BLaER1 (cell line): Measurements from ENCODE around the gene TGM1.

Source experiments
- H3K27ac ChIP-seq: shearing (Covaris generic); formaldehyde crosslinking; 2 replicates; pipeline ENCODE4 v1.8.1; 2022
- H3K27me3 ChIP-seq: shearing (Covaris generic); formaldehyde crosslinking; 2 replicates; pipeline ENCODE4 v1.8.1; 2022
- H3K36me3 ChIP-seq: shearing (Covaris generic); formaldehyde crosslinking; 2 replicates; pipeline ENCODE4 v1.8.1; 2022
- H3K4me1 ChIP-seq: shearing (Covaris generic); formaldehyde crosslinking; 2 replicates; pipeline ENCODE4 v1.8.1; 2022
- H3K4me2 ChIP-seq: shearing (Covaris generic); formaldehyde crosslinking; 2 replicates; pipeline ENCODE4 v1.8.1; 2022
- H3K4me3 ChIP-seq: shearing (Covaris generic); formaldehyde crosslinking; 2 replicates; pipeline ENCODE4 v1.8.1; 2022
- H3K9ac ChIP-seq: shearing (Covaris generic); formaldehyde crosslinking; 2 replicates; pipeline ENCODE4 v1.8.1; 2022
- H3K9me3 ChIP-seq: shearing (Covaris generic); formaldehyde crosslinking; 2 replicates; pipeline ENCODE4 v1.8.1; 2022
- H4K20me1 ChIP-seq: shearing (Covaris generic); formaldehyde crosslinking; 2 replicates; pipeline ENCODE4 v1.8.1; 2022
- Cebpa-rat ChIP-seq: shearing (Covaris generic); IDR thresholded peaks from 2 replicates; pipeline ENCODE4 v1.8.1; 2022

TGM1 gene

DNA sequence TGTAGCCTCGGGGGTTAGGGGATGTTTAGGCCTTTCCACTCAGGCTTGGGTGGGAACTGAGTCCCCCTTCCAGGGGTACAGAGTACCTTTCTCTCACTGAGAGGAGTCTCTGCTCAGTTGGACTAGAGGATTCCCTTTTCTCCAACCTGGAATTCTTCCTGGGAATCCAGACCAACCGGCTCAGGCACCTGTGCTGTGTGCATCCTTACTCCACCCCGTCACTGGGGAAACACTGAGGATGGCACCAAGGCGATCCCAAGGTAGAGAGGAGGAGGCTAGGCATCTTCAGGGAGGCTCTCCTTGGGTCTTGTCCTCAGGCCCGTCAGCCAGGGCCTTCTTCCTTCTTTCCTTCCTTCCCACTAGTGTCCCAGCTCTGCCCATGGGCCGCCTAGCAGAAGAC, 871 bp upstream of the TGM1 start:
- TF ChIP-seq Cebpa-rat, result no peak
- H3K9ac ChIP-seq, result no peak overlapping the region
- peaks cover 7% of the 10 kb centered on the region; the same call in 1 of the 2 replicates for H3K4me1 ChIP-seq
- no peaks in the 10 kb centered on the region for H3K27me3 ChIP-seq
- H3K27ac ChIP-seq, result no peak overlapping the region
- H3K4me2 ChIP-seq, result no peak overlapping the region
- peaks cover 32% of the 10 kb centered on the region for H3K36me3 ChIP-seq
- no peaks in the 10 kb centered on the region for H4K20me1 ChIP-seq
- H3K4me3 ChIP-seq, result no peak overlapping the region
- H3K9me3 ChIP-seq, result no peaks in the 10 kb centered on the region

GRCh38 chr14:24261969-24262327, 1.0 kb downstream of the TGM1 start:
- Histone ChIP-seq H3K4me1 (peaks cover 6% of the 10 kb centered on the region; the same call in 1 of the 2 replicates), H3K9ac (no peak overlapping the region), H4K20me1 (no peaks in the 10 kb centered on the region), H3K27me3 (no peaks in the 10 kb centered on the region), H3K4me2 (no peak overlapping the region), H3K36me3 (peaks cover 22% of the 10 kb centered on the region), H3K9me3 (no peaks in the 10 kb centered on the region), H3K4me3 (no peak overlapping the region), H3K27ac (no peak overlapping the region)
- TF ChIP-seq Cebpa-rat, result no peak

- H3K4me1 ChIP-seq, result peaks cover under 1% of the 10 kb centered on the region; the same call in 1 of the 2 replicates
- H3K4me2 ChIP-seq, result no peak overlapping the region
Measured at GRCh38 chr14:24261256-24261968, 1.6 kb downstream of the TGM1 start.

DNA sequence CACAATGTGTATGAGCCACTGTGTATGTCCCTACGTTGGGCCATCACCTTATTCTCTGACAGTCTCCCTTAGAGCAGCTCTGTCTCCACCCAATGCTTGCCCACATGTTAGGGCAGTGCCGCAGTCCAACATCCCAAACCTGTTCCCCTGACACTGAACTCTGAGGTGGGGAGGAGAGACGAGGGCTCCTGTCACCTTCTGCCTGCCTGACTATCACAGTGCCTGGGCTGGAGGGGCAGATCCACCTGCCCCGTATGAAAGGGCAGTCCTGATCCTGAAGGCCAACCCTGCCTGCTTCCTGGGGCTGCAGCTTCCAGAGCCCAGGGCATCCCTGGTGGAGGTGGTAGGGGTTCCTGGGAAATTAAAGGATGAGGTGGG, 2.2 kb downstream of the TGM1 start:
- H3K9me3 ChIP-seq, result no peaks in the 10 kb centered on the region
- H3K9ac ChIP-seq, result no peak overlapping the region
- H4K20me1 ChIP-seq, result no peaks in the 10 kb centered on the region
- no peak for TF ChIP-seq Cebpa-rat
- H3K27ac ChIP-seq, result no peak overlapping the region
- peaks cover 11% of the 10 kb centered on the region for H3K36me3 ChIP-seq
- no peak overlapping the region for H3K4me2 ChIP-seq
- H3K27me3 ChIP-seq, result no peaks in the 10 kb centered on the region
- H3K4me1 ChIP-seq, result no peaks in the 10 kb centered on the region
- H3K4me3 ChIP-seq, result no peak overlapping the region

More at GRCh38 chr14:24261256-24261968, 1.6 kb downstream of the TGM1 start:
- Histone ChIP-seq H4K20me1 (no peaks in the 10 kb centered on the region), H3K27me3 (no peaks in the 10 kb centered on the region), H3K27ac (no peak overlapping the region), H3K9ac (no peak overlapping the region), H3K4me3 (no peak overlapping the region), H3K9me3 (no peaks in the 10 kb centered on the region), H3K36me3 (peaks cover 17% of the 10 kb centered on the region)
- no peak for TF ChIP-seq Cebpa-rat

GRCh38 chr14:24260026-24260779, 2.8 kb downstream of the TGM1 start:
- H4K20me1 ChIP-seq, result no peaks in the 10 kb centered on the region
- H3K9ac ChIP-seq, result no peak overlapping the region
- no peaks in the 10 kb centered on the region for H3K9me3 ChIP-seq
- no peak for TF ChIP-seq Cebpa-rat
- H3K27ac ChIP-seq, result no peak overlapping the region
- no peak overlapping the region for H3K4me3 ChIP-seq
- no peaks in the 10 kb centered on the region for H3K4me1 ChIP-seq
- peaks cover 5% of the 10 kb centered on the region for H3K36me3 ChIP-seq
- H3K4me2 ChIP-seq, result no peak overlapping the region
- H3K27me3 ChIP-seq, result no peaks in the 10 kb centered on the region

- Histone ChIP-seq H3K9me3 (no peaks in the 10 kb centered on the region), H3K4me2 (no peak overlapping the region), H4K20me1 (no peaks in the 10 kb centered on the region), H3K27me3 (no peaks in the 10 kb centered on the region), H3K9ac (no peak overlapping the region), H3K27ac (no peak overlapping the region), H3K4me3 (no peak overlapping the region), H3K36me3 (peaks cover 8% of the 10 kb centered on the region; the same call in 1 of the 2 replicates), H3K4me1 (no peaks in the 10 kb centered on the region)
- TF ChIP-seq Cebpa-rat, result no peak
Measured at GRCh38 chr14:24259282-24260025, 3.5 kb downstream of the TGM1 start.

DNA sequence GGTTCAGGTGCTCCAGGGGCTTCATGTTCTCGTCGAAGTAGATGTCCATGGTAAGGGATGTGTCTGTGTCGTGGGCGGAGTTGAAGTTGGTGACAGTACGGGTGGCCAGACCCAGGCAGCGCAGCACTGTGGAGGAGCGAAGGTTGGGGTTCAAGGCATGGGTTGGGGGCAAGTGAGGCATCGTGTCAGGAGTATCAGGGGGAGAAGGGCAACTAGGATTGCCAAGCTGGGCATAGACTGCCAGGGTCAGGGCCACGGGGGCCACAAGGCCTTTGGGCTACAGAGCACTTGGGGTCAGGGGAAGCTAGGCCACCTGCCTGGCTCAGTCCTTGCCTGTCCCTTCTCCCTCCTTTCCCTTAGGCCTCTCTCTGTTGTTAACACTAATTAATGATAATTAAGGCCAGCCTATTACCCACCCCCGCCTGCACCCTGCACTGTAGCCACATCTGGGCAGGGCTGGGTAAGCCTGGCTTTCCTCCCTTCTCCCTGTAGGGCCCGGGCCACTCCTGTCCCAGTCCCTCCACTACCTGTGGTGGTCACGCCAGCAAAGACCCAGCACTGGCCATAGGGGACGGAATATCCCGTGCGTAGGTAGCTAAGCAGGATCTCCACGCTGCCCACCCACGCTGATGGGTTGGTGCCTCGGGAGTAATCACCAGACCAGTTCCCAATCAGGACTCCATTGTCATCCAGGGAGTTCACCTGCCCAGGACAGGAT, 4.3 kb downstream of the TGM1 start:
- H4K20me1 ChIP-seq, result no peaks in the 10 kb centered on the region
- H3K4me3 ChIP-seq, result no peak overlapping the region
- H3K9ac ChIP-seq, result no peak overlapping the region
- H3K4me2 ChIP-seq, result no peak overlapping the region
- H3K4me1 ChIP-seq, result no peaks in the 10 kb centered on the region
- no peaks in the 10 kb centered on the region for H3K9me3 ChIP-seq
- H3K27ac ChIP-seq, result no peak overlapping the region
- no peaks in the 10 kb centered on the region for H3K27me3 ChIP-seq
- H3K36me3 ChIP-seq, result peaks cover 13% of the 10 kb centered on the region; the same call in 1 of the 2 replicates
- TF ChIP-seq Cebpa-rat, result no peak

- Histone ChIP-seq H3K9me3 (no peaks in the 10 kb centered on the region), H3K4me1 (no peaks in the 10 kb centered on the region), H3K4me2 (no peak overlapping the region), H3K9ac (no peak overlapping the region), H3K27me3 (no peaks in the 10 kb centered on the region), H3K4me3 (no peak overlapping the region), H3K36me3 (peaks cover 13% of the 10 kb centered on the region; the same call in 1 of the 2 replicates), H4K20me1 (no peaks in the 10 kb centered on the region), H3K27ac (no peak overlapping the region)
- TF ChIP-seq Cebpa-rat, result no peak
Measured at GRCh38 chr14:24258119-24258518, 4.9 kb downstream of the TGM1 start.

DNA sequence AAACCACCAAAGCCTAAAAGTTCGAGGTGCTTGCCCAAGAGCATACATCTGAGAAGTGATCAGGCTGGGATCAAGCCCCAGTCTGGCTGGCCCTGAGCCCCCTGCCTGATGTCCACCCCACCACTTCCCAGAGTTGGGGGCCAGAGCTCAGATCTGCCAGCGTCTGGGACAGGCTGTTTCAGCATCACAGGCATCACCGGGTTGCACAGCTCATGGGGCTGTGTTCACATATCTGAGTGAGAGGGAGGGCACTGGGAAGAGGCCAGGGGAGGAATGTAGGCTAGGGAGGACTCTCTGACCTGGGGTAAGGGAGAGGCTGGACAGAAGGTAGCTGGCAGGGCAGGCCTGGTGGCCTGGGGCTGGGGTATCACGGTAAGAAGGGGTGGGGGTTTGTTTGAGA, 6.0 kb downstream of the TGM1 start:
- Histone ChIP-seq H3K9ac (no peak overlapping the region), H3K4me1 (no peaks in the 10 kb centered on the region), H3K4me2 (no peak overlapping the region), H3K27ac (no peak overlapping the region), H3K36me3 (peaks cover 17% of the 10 kb centered on the region; the same call in 1 of the 2 replicates), H3K4me3 (no peak overlapping the region), H4K20me1 (no peaks in the 10 kb centered on the region), H3K9me3 (no peaks in the 10 kb centered on the region), H3K27me3 (no peaks in the 10 kb centered on the region)
- no peak for TF ChIP-seq Cebpa-rat
